Measurements from ENCODE around the gene GALNT2.

The GALNT2 gene

GRCh38 chr1:230140221-230141020, 73.4 kb downstream of the GALNT2 start:
- no peak overlapping the region for H3K4me3 ChIP-seq (ENCODE audit: low read depth, low read length)
- H3K36me3 ChIP-seq (replicated peaks), result no peaks in the 10 kb centered on the region
- no peak for TF ChIP-seq CTCF (IDR thresholded peaks at IDR 0.05; ENCODE audit: low read depth, low read length, missing control alignments)
- no peaks in the 10 kb centered on the region for H3K27me3 ChIP-seq (replicated peaks)
- peak overlapping the region; percentile 62 for H3K27ac ChIP-seq
- in situ Hi-C loops (cut with HindIII; ENCODE audit: low pct_ligation_motif_present, low sequenced_read_pairs), result no loop called here
- DNase-seq, result peak; percentile 83

- no peaks in the 10 kb centered on the region for H3K27me3 ChIP-seq (replicated peaks)
- DNase-seq, result peak; percentile 31
- in situ Hi-C loops (cut with HindIII; ENCODE audit: low pct_ligation_motif_present, low sequenced_read_pairs), result no loop called here
- no peaks in the 10 kb centered on the region for H3K36me3 ChIP-seq (replicated peaks)
- no peak overlapping the region for H3K4me3 ChIP-seq (ENCODE audit: low read depth, low read length)
- peak overlapping the region; percentile 62 for H3K27ac ChIP-seq
- no peak for TF ChIP-seq CTCF (IDR thresholded peaks at IDR 0.05; ENCODE audit: low read depth, low read length, missing control alignments)
These were observed 74.1 kb downstream of the GALNT2 start for GRCh38 chr1:230141021-230141648.

- in situ Hi-C loops (cut with HindIII; ENCODE audit: low pct_ligation_motif_present, low sequenced_read_pairs), result no loop called here
- Histone ChIP-seq H3K27ac (no peak overlapping the region), H3K36me3 (replicated peaks) (no peaks in the 10 kb centered on the region), H3K4me3 (ENCODE audit: low read depth, low read length) (no peak overlapping the region), H3K27me3 (replicated peaks) (no peaks in the 10 kb centered on the region)
- no peak for TF ChIP-seq CTCF (IDR thresholded peaks at IDR 0.05; ENCODE audit: low read depth, low read length, missing control alignments)
- no peak for DNase-seq
These were observed 75.0 kb downstream of the GALNT2 start for GRCh38 chr1:230141797-230142607.

- in situ Hi-C loops (cut with HindIII; ENCODE audit: low pct_ligation_motif_present, low sequenced_read_pairs), result no loop called here
- no peak for DNase-seq
- Histone ChIP-seq H3K27ac (no peak overlapping the region), H3K27me3 (replicated peaks) (no peaks in the 10 kb centered on the region), H3K4me3 (ENCODE audit: low read depth, low read length) (no peak overlapping the region), H3K36me3 (replicated peaks) (no peaks in the 10 kb centered on the region)
- TF ChIP-seq CTCF (IDR thresholded peaks at IDR 0.05; ENCODE audit: low read depth, low read length, missing control alignments), result no peak
These were observed 75.7 kb downstream of the GALNT2 start for GRCh38 chr1:230142608-230143210.

GRCh38 chr1:230143534-230143933, 76.5 kb downstream of the GALNT2 start:
- TF ChIP-seq CTCF (IDR thresholded peaks at IDR 0.05; ENCODE audit: low read depth, low read length, missing control alignments), result no peak
- DNase-seq, result no peak
- Histone ChIP-seq H3K27ac (no peak overlapping the region), H3K27me3 (replicated peaks) (no peaks in the 10 kb centered on the region), H3K36me3 (replicated peaks) (no peaks in the 10 kb centered on the region), H3K4me3 (ENCODE audit: low read depth, low read length) (no peak overlapping the region)
- in situ Hi-C loops (cut with HindIII; ENCODE audit: low pct_ligation_motif_present, low sequenced_read_pairs), result no loop called here
